ENCODE data around the gene ARHGAP10.

DNA sequence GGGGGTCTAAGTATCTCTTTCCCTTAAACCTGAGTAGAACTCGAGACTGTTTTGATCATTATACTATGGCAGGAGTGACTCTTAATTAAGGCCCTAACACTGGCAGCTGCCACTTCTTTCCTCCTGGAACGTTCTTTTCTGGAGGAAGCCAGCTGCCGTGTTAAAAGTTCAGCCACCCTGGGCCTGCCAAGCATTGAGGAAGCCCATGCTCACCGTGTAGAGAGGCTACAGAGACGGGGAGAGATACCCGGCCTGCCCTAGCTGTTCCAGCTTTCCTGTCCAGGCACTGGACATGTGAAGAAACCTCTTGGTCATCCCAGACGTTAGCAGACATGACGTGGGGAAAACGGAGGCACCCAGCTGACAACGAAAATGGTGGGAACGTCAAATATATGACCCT, 274.1 kb downstream of the ARHGAP10 start:
- TF ChIP-seq, protein P1, sequence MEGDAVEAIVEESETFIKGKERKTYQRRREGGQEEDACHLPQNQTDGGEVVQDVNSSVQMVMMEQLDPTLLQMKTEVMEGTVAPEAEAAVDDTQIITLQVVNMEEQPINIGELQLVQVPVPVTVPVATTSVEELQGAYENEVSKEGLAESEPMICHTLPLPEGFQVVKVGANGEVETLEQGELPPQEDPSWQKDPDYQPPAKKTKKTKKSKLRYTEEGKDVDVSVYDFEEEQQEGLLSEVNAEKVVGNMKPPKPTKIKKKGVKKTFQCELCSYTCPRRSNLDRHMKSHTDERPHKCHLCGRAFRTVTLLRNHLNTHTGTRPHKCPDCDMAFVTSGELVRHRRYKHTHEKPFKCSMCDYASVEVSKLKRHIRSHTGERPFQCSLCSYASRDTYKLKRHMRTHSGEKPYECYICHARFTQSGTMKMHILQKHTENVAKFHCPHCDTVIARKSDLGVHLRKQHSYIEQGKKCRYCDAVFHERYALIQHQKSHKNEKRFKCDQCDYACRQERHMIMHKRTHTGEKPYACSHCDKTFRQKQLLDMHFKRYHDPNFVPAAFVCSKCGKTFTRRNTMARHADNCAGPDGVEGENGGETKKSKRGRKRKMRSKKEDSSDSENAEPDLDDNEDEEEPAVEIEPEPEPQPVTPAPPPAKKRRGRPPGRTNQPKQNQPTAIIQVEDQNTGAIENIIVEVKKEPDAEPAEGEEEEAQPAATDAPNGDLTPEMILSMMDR (conservative IDR thresholded peaks at IDR 0.05 in 1 of 2, IDR thresholded peaks at IDR 0.05 in 1 of 2; ENCODE audit: extremely low read depth in 1 of 2, insufficient read depth in 1 of 2, low read depth in 1 of 2, low read length in 2 of 2), result no peak
- no peak for TF ChIP-seq EZH2 (IDR thresholded peaks at IDR 0.05; ENCODE audit: borderline replicate concordance, low read length)
